ENCODE measurements around the gene DUSP21.
A peak's percentile ranks its signal among the peaks of the same experiment; 100 is the strongest.
"Not testable (repeated sequence)": the region's sequence is repeated elsewhere in the genome, so short reads cannot be mapped to it uniquely, and the experiment has no call there.

DUSP21 gene

GRCh38 chrX:44843753-44844152 lies at the start of gene DUSP21:
Gene DUSP21 (plus strand): TSS chrX:44844021. CDS start chrX:44844133, 112 bp downstream.
- FAIRE-seq, result no peak
- no peak for DNase-seq (ENCODE audit: insufficient read length, low spot score)

GRCh38 chrX:44795945-44796450 lies 47.8 kb upstream of the DUSP21 start:
- FAIRE-seq (no peak), DNase-seq (ENCODE audit: insufficient read length, low spot score) (no peak)

GRCh38 chrX:44802613-44803012 lies 41.2 kb upstream of the DUSP21 start:
- DNase-seq (ENCODE audit: insufficient read length, low spot score) (no peak), FAIRE-seq (no peak)

- DNase-seq (ENCODE audit: insufficient read length, low spot score) (no peak), FAIRE-seq (no peak)
Observed at GRCh38 chrX:44815681-44816080, 28.1 kb upstream of the DUSP21 start.

- FAIRE-seq (no peak), DNase-seq (ENCODE audit: insufficient read length, low spot score) (no peak)
Observed at GRCh38 chrX:44816367-44816766, 27.5 kb upstream of the DUSP21 start.

- FAIRE-seq (no peak), DNase-seq (ENCODE audit: insufficient read length, low spot score) (no peak)
Observed at GRCh38 chrX:44817029-44817428, 26.8 kb upstream of the DUSP21 start.

GRCh38 chrX:44822601-44823000 lies 21.2 kb upstream of the DUSP21 start:
- no peak for DNase-seq (ENCODE audit: insufficient read length, low spot score)
- no peak for FAIRE-seq

GRCh38 chrX:44823193-44823592 lies 20.6 kb upstream of the DUSP21 start:
- not testable (repeated sequence) for FAIRE-seq; DNase-seq (ENCODE audit: insufficient read length, low spot score)

GRCh38 chrX:44828008-44828605 lies 15.7 kb upstream of the DUSP21 start:
- peak; percentile 60 for DNase-seq (ENCODE audit: insufficient read length, low spot score)
- no peak for FAIRE-seq

- DNase-seq (ENCODE audit: insufficient read length, low spot score), result no peak
- FAIRE-seq, result no peak
Observed at GRCh38 chrX:44829832-44830231, 14.0 kb upstream of the DUSP21 start.

- FAIRE-seq, result no peak
Observed at GRCh38 chrX:44842550-44843317, 1.1 kb upstream of the DUSP21 start.

GRCh38 chrX:44843318-44843702 lies 511 bp upstream of the DUSP21 start:
- no peak for DNase-seq (ENCODE audit: insufficient read length, low spot score)
- FAIRE-seq, result no peak

More at GRCh38 chrX:44842550-44843317, 1.1 kb upstream of the DUSP21 start:
- no peak for DNase-seq (ENCODE audit: insufficient read length, low spot score)

GRCh38 chrX:44844204-44844603 lies 383 bp downstream of the DUSP21 start:
- FAIRE-seq (no peak), DNase-seq (ENCODE audit: insufficient read length, low spot score) (no peak)

GRCh38 chrX:44850891-44851290 lies 7.1 kb downstream of the DUSP21 start:
- not testable (repeated sequence) for DNase-seq (ENCODE audit: insufficient read length, low spot score); FAIRE-seq

- DNase-seq (ENCODE audit: insufficient read length, low spot score) (no peak), FAIRE-seq (no peak)
Observed at GRCh38 chrX:44871114-44871645, 27.4 kb downstream of the DUSP21 start.

GRCh38 chrX:44871931-44872820 lies 28.4 kb downstream of the DUSP21 start:
- FAIRE-seq, result no peak

GRCh38 chrX:44872821-44873414 lies 29.1 kb downstream of the DUSP21 start, which contains the start of gene KDM6A:
Gene KDM6A (plus strand): TSS chrX:44873188. CDS start chrX:44873552, 364 bp downstream.
- DNase-seq (ENCODE audit: insufficient read length, low spot score) (peak; percentile 86), FAIRE-seq (peak; percentile 94)

More at GRCh38 chrX:44871931-44872820, 28.4 kb downstream of the DUSP21 start:
- no peak for DNase-seq (ENCODE audit: insufficient read length, low spot score)

GRCh38 chrX:44873415-44874276 lies 29.8 kb downstream of the DUSP21 start:
- DNase-seq (ENCODE audit: insufficient read length, low spot score) (no peak), FAIRE-seq (no peak)
